Natural killer cell (primary cell): ENCODE data around the gene DLL1. TPM values are rescaled to one million over a fixed set of nuclear protein-coding genes. Genes with fewer than 3 reads are reported as not detected.

Experiments
- ATAC-seq, 3 donors: fragments of 150-1000 bp in 2 of 3; fragments of 200-7000 bp in 1 of 3; cut with Tn5 transposase; 1 replicate in 1 of 3; 2 replicates in 2 of 3; pipeline ENCODE4 v1.10.0; 2021; ENCODE audit warnings: mild to moderate bottlenecking in 2 of 3, moderate library complexity in 2 of 3
- DNase-seq, 2 donors: peaks; one replicate each; pipeline versions ENCODE4 v3.0.0 to v3.0.0-alpha.2; 2013 to 2021; ENCODE audit warnings: mixed read lengths in 1 of 2
- H3K27ac ChIP-seq: one replicate; pipeline ENCODE4 v1.5.1; 2013; ENCODE audit warnings: mild to moderate bottlenecking, low read length
- H3K27me3 ChIP-seq: one replicate; pipeline ENCODE4 v1.6.1; 2013; ENCODE audit warnings: low read length; ENCODE audit not compliant: control insufficient read depth, insufficient read depth
- H3K36me3 ChIP-seq: one replicate; pipeline ENCODE4 v1.6.1; 2013; ENCODE audit warnings: low read length; ENCODE audit not compliant: control insufficient read depth, insufficient read depth
- H3K4me1 ChIP-seq: one replicate; pipeline ENCODE4 v1.6.1; 2013; ENCODE audit warnings: low read length; ENCODE audit not compliant: control insufficient read depth, insufficient read depth
- H3K4me3 ChIP-seq: one replicate; pipeline ENCODE4 v1.5.1; 2013; ENCODE audit warnings: low read length
- H3K9me3 ChIP-seq: one replicate; pipeline ENCODE4 v1.6.1; 2013; ENCODE audit warnings: low read length; ENCODE audit not compliant: control insufficient read depth, insufficient read depth
- H3K27ac Mint-ChIP-seq, 2 donors: one replicate each; pipeline ENCODE4 v1.8.0; 2022; ENCODE audit warnings: mild to moderate bottlenecking in 2 of 2, mixed read lengths in 2 of 2, moderate library complexity in 1 of 2
- H3K27me3 Mint-ChIP-seq, 2 donors: one replicate each; pipeline ENCODE4 v1.8.0; 2022; ENCODE audit warnings: low read depth in 2 of 2, mixed read lengths in 2 of 2
- H3K36me3 Mint-ChIP-seq: one replicate; pipeline ENCODE4 v1.8.0; 2022; ENCODE audit warnings: mixed read lengths
- H3K4me1 Mint-ChIP-seq, 2 donors: one replicate each; pipeline ENCODE4 v1.8.0; 2022; ENCODE audit warnings: mixed read lengths in 2 of 2
- H3K4me3 Mint-ChIP-seq: one replicate; pipeline ENCODE4 v1.8.0; 2022; ENCODE audit warnings: mild to moderate bottlenecking, moderate library complexity, mixed read lengths
- H3K9me3 Mint-ChIP-seq, 2 donors: one replicate each; pipeline ENCODE4 v1.8.0; 2022; ENCODE audit warnings: mixed read lengths in 2 of 2
- WGBS: methylation state at CpG from one replicate; pipeline ENCODE4 v1.1.7; 2013; ENCODE audit warnings: missing lambda C conversion rate; ENCODE audit not compliant: insufficient coverage; 5-methylcytosine and 5-hydroxymethylcytosine counted together
- intact Hi-C: fragments of 100-400 bp; cut with micrococcal nuclease; formaldehyde crosslinking; loops from one replicate; pipeline ENCODE4 v1.14.2; 2022
- total RNA-seq, 4 donors: library from RNA; stranded (reverse); fragments of 120-200 nt in 1 of 4; gene quantifications; one replicate each; pipeline versions ENCODE4 v1.2.3 to v1.2.4, GENCODE V29; 2013 to 2022
- TF ChIP-seq, protein P1 (sequence below): fragments of 200-600 bp; IDR thresholded peaks from one replicate; pipeline ENCODE4 v1.8.0; 2022; ENCODE audit warnings: antibody characterized with exemption

The DLL1 gene
- total RNA-seq, 3 donors from 2014 or later (not counting 1 experiment from before 2014, with no cell fraction given) = 4.3 to 16.9 (median 6.0) TPM

DNA sequence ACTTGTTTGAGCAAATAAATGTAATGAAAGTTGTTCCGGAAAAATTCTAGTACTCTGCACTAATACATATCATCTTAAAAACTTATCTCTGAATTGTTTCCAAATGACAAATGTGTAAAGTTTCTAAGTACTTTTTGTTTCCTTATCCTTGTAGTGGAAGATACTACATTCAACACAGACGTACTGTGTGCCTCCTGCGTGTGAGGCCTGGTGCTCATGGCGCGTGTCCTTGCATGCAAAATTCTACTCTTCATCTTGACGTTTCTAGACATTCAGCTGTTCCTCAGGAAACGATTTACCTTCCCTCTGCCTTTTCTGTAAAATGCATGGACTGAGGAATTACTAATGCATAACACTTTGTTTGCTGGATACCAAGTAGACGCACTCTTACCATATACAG, 11.5 kb downstream of the DLL1 start:
- H3K4me1 Mint-ChIP-seq = peaks cover 14 to 39% of the 10 kb centered on the region in 2 donors
- 89% methylated on average over 7 of the region's 8 CpGs for WGBS
- no peaks in the 10 kb centered on the region for H3K9me3 Mint-ChIP-seq
- H3K4me1 ChIP-seq = peaks cover 33% of the 10 kb centered on the region
- H3K4me3 Mint-ChIP-seq = peak overlapping the region; percentile 82
- peaks cover 1% of the 10 kb centered on the region for H3K36me3 ChIP-seq
- no peak for ATAC-seq
- peaks cover 21% of the 10 kb centered on the region for H3K27me3 ChIP-seq
- H3K27me3 Mint-ChIP-seq = peaks cover 53 to 63% of the 10 kb centered on the region in 2 donors
- no peaks in the 10 kb centered on the region for H3K9me3 ChIP-seq
- H3K27ac Mint-ChIP-seq = no peak overlapping the region
- H3K27ac ChIP-seq = no peak overlapping the region
- no peaks in the 10 kb centered on the region for H3K36me3 Mint-ChIP-seq
- no peak overlapping the region for H3K4me3 ChIP-seq
- DNase-seq = no peak
- intact Hi-C loops = no loop called here
- TF ChIP-seq, protein P1, sequence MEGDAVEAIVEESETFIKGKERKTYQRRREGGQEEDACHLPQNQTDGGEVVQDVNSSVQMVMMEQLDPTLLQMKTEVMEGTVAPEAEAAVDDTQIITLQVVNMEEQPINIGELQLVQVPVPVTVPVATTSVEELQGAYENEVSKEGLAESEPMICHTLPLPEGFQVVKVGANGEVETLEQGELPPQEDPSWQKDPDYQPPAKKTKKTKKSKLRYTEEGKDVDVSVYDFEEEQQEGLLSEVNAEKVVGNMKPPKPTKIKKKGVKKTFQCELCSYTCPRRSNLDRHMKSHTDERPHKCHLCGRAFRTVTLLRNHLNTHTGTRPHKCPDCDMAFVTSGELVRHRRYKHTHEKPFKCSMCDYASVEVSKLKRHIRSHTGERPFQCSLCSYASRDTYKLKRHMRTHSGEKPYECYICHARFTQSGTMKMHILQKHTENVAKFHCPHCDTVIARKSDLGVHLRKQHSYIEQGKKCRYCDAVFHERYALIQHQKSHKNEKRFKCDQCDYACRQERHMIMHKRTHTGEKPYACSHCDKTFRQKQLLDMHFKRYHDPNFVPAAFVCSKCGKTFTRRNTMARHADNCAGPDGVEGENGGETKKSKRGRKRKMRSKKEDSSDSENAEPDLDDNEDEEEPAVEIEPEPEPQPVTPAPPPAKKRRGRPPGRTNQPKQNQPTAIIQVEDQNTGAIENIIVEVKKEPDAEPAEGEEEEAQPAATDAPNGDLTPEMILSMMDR = no peak

DNA sequence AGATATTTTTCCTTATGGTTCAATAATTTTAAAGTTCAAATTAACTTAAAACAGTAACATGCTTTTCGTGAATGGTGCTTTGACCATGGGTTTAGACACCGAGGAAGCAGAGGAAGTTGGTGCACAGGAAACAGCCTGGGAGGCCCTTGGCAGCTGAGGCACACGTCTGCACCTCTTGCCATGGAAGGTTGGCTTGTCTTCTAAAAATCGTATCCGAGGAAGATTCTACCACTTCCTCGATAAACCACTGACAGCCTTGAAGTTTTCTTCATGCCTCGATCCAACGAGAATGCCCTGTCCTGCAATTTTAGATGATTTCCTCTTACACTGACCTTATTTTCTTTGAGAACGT, 12.2 kb downstream of the DLL1 start:
- intact Hi-C loops = no loop called here
- peaks cover 28% of the 10 kb centered on the region for H3K27me3 ChIP-seq
- TF ChIP-seq, protein P1 = no peak
- no peak overlapping the region for H3K4me3 ChIP-seq
- peaks cover 60 to 67% of the 10 kb centered on the region in 2 donors for H3K27me3 Mint-ChIP-seq
- H3K27ac ChIP-seq = no peak overlapping the region
- H3K4me1 ChIP-seq = peaks cover 33% of the 10 kb centered on the region
- H3K9me3 ChIP-seq = no peaks in the 10 kb centered on the region
- no peaks in the 10 kb centered on the region for H3K9me3 Mint-ChIP-seq
- H3K4me3 Mint-ChIP-seq = no peak overlapping the region
- WGBS = 6% methylated on average over 9 of the region's 9 CpGs
- H3K36me3 Mint-ChIP-seq = no peaks in the 10 kb centered on the region
- ATAC-seq (no peak), DNase-seq (peak in 1 of 2 donors; percentile 43)
- peaks cover 16 to 41% of the 10 kb centered on the region in 2 donors for H3K4me1 Mint-ChIP-seq
- no peak overlapping the region for H3K27ac Mint-ChIP-seq
- H3K36me3 ChIP-seq = no peaks in the 10 kb centered on the region

DNA sequence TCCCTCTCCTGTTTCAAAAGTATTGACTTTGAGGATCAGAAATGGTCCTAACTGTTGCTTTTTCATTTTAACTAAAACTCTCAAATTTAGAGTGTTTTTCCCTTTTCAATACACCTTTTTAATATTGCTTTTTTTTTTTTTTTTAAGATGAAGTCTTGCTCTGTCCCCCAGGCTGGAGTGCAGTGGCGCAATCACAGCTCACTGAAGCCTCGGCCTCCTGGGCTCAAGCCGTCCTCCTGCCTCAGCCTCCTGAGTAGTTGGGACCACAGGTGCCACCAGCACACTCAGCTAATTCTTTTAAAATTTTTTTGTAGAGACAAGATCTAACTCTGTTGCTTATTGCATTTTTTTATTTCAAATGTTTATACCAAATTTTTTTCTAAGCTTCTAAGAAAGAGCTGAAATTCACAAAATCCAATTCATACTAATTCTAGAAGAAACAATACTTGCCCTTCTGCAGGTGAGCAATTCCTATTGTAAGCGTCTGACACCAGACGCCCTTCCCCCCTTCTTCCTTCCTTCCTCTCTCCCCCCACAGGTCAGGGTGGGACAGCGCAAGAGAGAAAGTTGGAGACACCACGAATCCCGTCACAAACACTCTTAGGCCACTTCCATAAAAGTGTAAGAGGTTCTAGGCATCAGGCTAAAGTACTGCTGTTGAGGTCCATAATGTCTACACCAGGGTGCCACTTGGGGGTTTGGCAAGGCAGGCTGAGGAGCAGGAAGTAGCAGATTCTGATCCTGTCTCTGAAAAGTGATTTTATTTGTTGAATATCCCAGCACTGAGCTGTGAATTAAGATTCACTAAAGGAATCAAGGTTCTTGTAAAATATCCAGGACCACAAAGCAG, 12.8 kb downstream of the DLL1 start:
- Mint-ChIP-seq H3K27ac (no peak overlapping the region), H3K36me3 (no peaks in the 10 kb centered on the region), H3K9me3 (no peaks in the 10 kb centered on the region), H3K4me3 (no peak overlapping the region), H3K27me3 (peaks cover 64 to 70% of the 10 kb centered on the region in 2 donors), H3K4me1 (peaks cover 20 to 44% of the 10 kb centered on the region in 2 donors)
- no peak overlapping the region for H3K4me3 ChIP-seq
- H3K4me1 ChIP-seq = peaks cover 36% of the 10 kb centered on the region
- H3K9me3 ChIP-seq = no peaks in the 10 kb centered on the region
- H3K27ac ChIP-seq = no peak overlapping the region
- TF ChIP-seq, protein P1 = no peak
- ATAC-seq (no peak), DNase-seq (peak in 1 of 2 donors; percentile 30)
- H3K27me3 ChIP-seq = peaks cover 34% of the 10 kb centered on the region
- WGBS = 71% methylated on average over 5 of the region's 8 CpGs
- no peaks in the 10 kb centered on the region for H3K36me3 ChIP-seq
- intact Hi-C loops = no loop called here
